Endothelial cell (in vitro differentiated cells): Measurements from ENCODE around the gene UNK. TPM values are rescaled to one million over a fixed set of nuclear protein-coding genes. Genes with fewer than 3 reads are reported as not detected.
A peak's percentile ranks its signal among the peaks of the same experiment; 100 is the strongest.

ENCODE experiments used
- DNase-seq: peaks from one replicate; pipeline ENCODE4 v3.0.0; 2021; ENCODE audit warnings: low spot score
- H3K27ac Mint-ChIP-seq: one replicate; pipeline ENCODE4 v1.8.0; 2021; ENCODE audit warnings: mixed read lengths, inconsistent platforms; ENCODE audit not compliant: unreplicated experiment
- H3K27me3 Mint-ChIP-seq: one replicate; pipeline ENCODE4 v1.8.0; 2021; ENCODE audit warnings: mild to moderate bottlenecking, moderate library complexity, mixed read lengths, inconsistent platforms; ENCODE audit not compliant: unreplicated experiment
- H3K36me3 Mint-ChIP-seq: one replicate; pipeline ENCODE4 v1.8.0; 2021; ENCODE audit warnings: mild to moderate bottlenecking, low read depth, mixed read lengths, inconsistent platforms; ENCODE audit not compliant: unreplicated experiment
- H3K4me1 Mint-ChIP-seq: one replicate; pipeline ENCODE4 v1.8.0; 2021; ENCODE audit warnings: mild to moderate bottlenecking, mixed read lengths, inconsistent platforms; ENCODE audit not compliant: unreplicated experiment
- H3K4me3 Mint-ChIP-seq: one replicate; pipeline ENCODE4 v1.8.0; 2021; ENCODE audit warnings: mild to moderate bottlenecking, mixed read lengths, inconsistent platforms; ENCODE audit not compliant: unreplicated experiment
- H3K9me3 Mint-ChIP-seq: one replicate; pipeline ENCODE4 v1.8.0; 2021; ENCODE audit warnings: mixed read lengths, inconsistent platforms; ENCODE audit not compliant: unreplicated experiment
- CTCF ChIP-seq: fragments of 200-600 bp; sonication (generic); IDR thresholded peaks from one replicate; pipeline ENCODE4 v1.5.0; 2021; ENCODE audit warnings: antibody characterized with exemption; ENCODE audit not compliant: unreplicated experiment
- total RNA-seq: library from RNA; stranded (reverse); fragmentation: NEBNext Ultra II Directional; extraction: Animal tissue kit (Norgen Biotek cat#: 25700); gene quantifications from one replicate; pipeline ENCODE4 v1.2.1, GENCODE V29; 2021; ENCODE audit not compliant: unreplicated experiment

UNK gene
- total RNA-seq, 1 donor from 2014 or later: 28.8 TPM

GRCh38 chr17:75853433-75853832 is 68.8 kb downstream of the UNK start:
- no peak for DNase-seq
- peak overlapping the region; percentile 62 for H3K4me3 Mint-ChIP-seq
- no peaks in the 10 kb centered on the region for H3K9me3 Mint-ChIP-seq
- no peak overlapping the region for H3K27ac Mint-ChIP-seq
- H3K27me3 Mint-ChIP-seq: peaks cover 4% of the 10 kb centered on the region
- TF ChIP-seq CTCF: no peak
- peaks cover 30% of the 10 kb centered on the region for H3K4me1 Mint-ChIP-seq
- H3K36me3 Mint-ChIP-seq: peaks cover 12% of the 10 kb centered on the region

- H3K4me3 Mint-ChIP-seq: no peak overlapping the region
- peaks cover 12% of the 10 kb centered on the region for H3K36me3 Mint-ChIP-seq
- H3K27ac Mint-ChIP-seq: no peak overlapping the region
- no peak for DNase-seq
- H3K9me3 Mint-ChIP-seq: no peaks in the 10 kb centered on the region
- peaks cover 30% of the 10 kb centered on the region for H3K4me1 Mint-ChIP-seq
- TF ChIP-seq CTCF: no peak
- peaks cover 5% of the 10 kb centered on the region for H3K27me3 Mint-ChIP-seq
These were observed 69.6 kb downstream of the UNK start for GRCh38 chr17:75854101-75854748.

- H3K36me3 Mint-ChIP-seq: peaks cover 5% of the 10 kb centered on the region
- no peak for TF ChIP-seq CTCF
- no peak overlapping the region for H3K4me3 Mint-ChIP-seq
- H3K4me1 Mint-ChIP-seq: peaks cover 23% of the 10 kb centered on the region
- no peaks in the 10 kb centered on the region for H3K9me3 Mint-ChIP-seq
- no peak overlapping the region for H3K27ac Mint-ChIP-seq
- DNase-seq: no peak
- peaks cover 8% of the 10 kb centered on the region for H3K27me3 Mint-ChIP-seq
These were observed 70.3 kb downstream of the UNK start for GRCh38 chr17:75854881-75855309.

GRCh38 chr17:75855310-75856061 is 70.9 kb downstream of the UNK start, which contains the start of gene WBP2:
WBP2 (minus strand) TSS chr17:75855335; CDS start chr17:75855297, 38 bp downstream.
- H3K4me3 Mint-ChIP-seq: peak within 1 kb of the TSS; percentile 92

More at GRCh38 chr17:75855310-75856061, 70.9 kb downstream of the UNK start, which contains the start of gene WBP2:
- peak; percentile 57 for TF ChIP-seq CTCF
- H3K9me3 Mint-ChIP-seq: no peaks in the 10 kb centered on the region
- peaks cover 23% of the 10 kb centered on the region for H3K4me1 Mint-ChIP-seq
- H3K27ac Mint-ChIP-seq: no peak within 1 kb of the TSS
- peaks cover 8% of the 10 kb centered on the region for H3K27me3 Mint-ChIP-seq
- peaks cover 5% of the 10 kb centered on the region for H3K36me3 Mint-ChIP-seq
- DNase-seq: peak; percentile 94
